HEK293 (cell line): ENCODE measurements around the gene SLC29A3.
A peak's percentile ranks its signal among the peaks of the same experiment; 100 is the strongest.
"Not testable (repeated sequence)": the region's sequence is repeated elsewhere in the genome, so short reads cannot be mapped to it uniquely, and the experiment has no call there.

Experiments used
- CTCF ChIA-PET: fragments of 350-600 bp; formaldehyde crosslinking; extraction: SDS; loops from one replicate; lab custom pipeline; 2021; ENCODE audit warnings: antibody characterized with exemption; lab: Yijun Ruan, JAX
- POLR2A ChIA-PET: fragments of 300-600 bp; formaldehyde crosslinking; extraction: SDS; loops from one replicate; lab custom pipeline; 2020; ENCODE audit warnings: antibody characterized with exemption, inconsistent platforms; lab: Yijun Ruan, JAX
- H3K27ac ChIP-seq: fragments of 200-500 bp; sonication (Bioruptor generic); 2 replicates; pipeline ENCODE4 v1.5.1; 2014; ENCODE audit warnings: low read depth, low read length, control low read depth, inconsistent platforms; ENCODE audit errors: extremely low read depth
- H3K36me3 ChIP-seq, 2 experiments: fragments of 200-500 bp in 1 of 2; sonication (Bioruptor generic) in 1 of 2; 1 replicate in 1 of 2; 2 replicates in 1 of 2; pipeline ENCODE4 v1.5.1; 2014 to 2017; ENCODE audit warnings: inconsistent platforms in 2 of 2, low read length in 2 of 2; ENCODE audit not compliant: control insufficient read depth in 2 of 2, insufficient read depth in 1 of 2
- H3K4me1 ChIP-seq: fragments of 200-500 bp; sonication (Bioruptor generic); 2 replicates; pipeline ENCODE4 v1.5.1; 2014; ENCODE audit warnings: mild to moderate bottlenecking, low read length, inconsistent platforms; ENCODE audit not compliant: control insufficient read depth, insufficient read depth
- H3K4me3 ChIP-seq: 2 replicates; pipeline ENCODE4 v1.5.1; 2011; ENCODE audit warnings: low read depth, mild to moderate bottlenecking, control low read depth, low read length, moderate library complexity
- H3K9me3 ChIP-seq: fragments of 200-500 bp; sonication (Bioruptor generic); 2 replicates; pipeline ENCODE4 v1.5.1; 2014; ENCODE audit warnings: low read depth, low read length, inconsistent platforms; ENCODE audit not compliant: control insufficient read depth, insufficient read depth
- CTCF ChIP-seq: fragments of 450-650 bp; formaldehyde crosslinking; IDR thresholded peaks from 2 replicates; pipeline ENCODE4 v1.5.1; 2016; ENCODE audit warnings: missing biosample characterization, missing genetic modification characterization
- PRDM1 ChIP-seq: fragments of 450-650 bp; formaldehyde crosslinking; IDR thresholded peaks from 2 replicates; pipeline ENCODE4; 2016; ENCODE audit warnings: missing biosample characterization, missing genetic modification characterization
- ZBTB48 ChIP-seq: fragments of 450-650 bp; formaldehyde crosslinking; IDR thresholded peaks from 2 replicates; pipeline ENCODE4 v1.5.1; 2016; ENCODE audit warnings: missing biosample characterization, missing genetic modification characterization
- ZFP3 ChIP-seq: fragments of 450-650 bp; formaldehyde crosslinking; IDR thresholded peaks from 2 replicates; pipeline ENCODE4 v1.5.1; 2016; ENCODE audit warnings: low read depth, missing biosample characterization, missing genetic modification characterization
- ZIC2 ChIP-seq: fragments of 450-650 bp; formaldehyde crosslinking; IDR thresholded peaks from 2 replicates; pipeline ENCODE4 v1.5.1; 2016; ENCODE audit warnings: missing biosample characterization, missing genetic modification characterization
- ZNF169 ChIP-seq: fragments of 450-650 bp; formaldehyde crosslinking; IDR thresholded peaks from 2 replicates; pipeline ENCODE4 v1.5.1; 2016; ENCODE audit warnings: missing biosample characterization, missing genetic modification characterization
- ZNF2 ChIP-seq: fragments of 450-650 bp; formaldehyde crosslinking; IDR thresholded peaks from 2 replicates; pipeline ENCODE4 v1.5.1; 2016; ENCODE audit warnings: missing biosample characterization, missing genetic modification characterization
- ZNF223 ChIP-seq: fragments of 450-650 bp; formaldehyde crosslinking; IDR thresholded peaks from 2 replicates; pipeline ENCODE4 v1.5.1; 2016; ENCODE audit warnings: missing biosample characterization, missing genetic modification characterization
- ZNF394 ChIP-seq: fragments of 450-650 bp; formaldehyde crosslinking; IDR thresholded peaks from 2 replicates; pipeline ENCODE4 v1.5.1; 2016; ENCODE audit warnings: missing biosample characterization, missing genetic modification characterization, mild to moderate bottlenecking, moderate library complexity, borderline replicate concordance
- ZNF473 ChIP-seq: fragments of 450-650 bp; formaldehyde crosslinking; IDR thresholded peaks from 2 replicates; pipeline ENCODE4 v1.5.1; 2017; ENCODE audit warnings: missing biosample characterization, missing genetic modification characterization
- ZNF561 ChIP-seq: fragments of 450-650 bp; IDR thresholded peaks from 2 replicates; pipeline ENCODE4 v1.5.1; 2018; ENCODE audit warnings: missing biosample characterization, missing genetic modification characterization, borderline replicate concordance
- ZNF658 ChIP-seq: fragments of 450-650 bp; formaldehyde crosslinking; IDR thresholded peaks from 2 replicates; pipeline ENCODE4; 2016; ENCODE audit warnings: missing biosample characterization, missing genetic modification characterization
- ZNF664 ChIP-seq: fragments of 450-650 bp; formaldehyde crosslinking; IDR thresholded peaks from 2 replicates; pipeline ENCODE4 v1.5.1; 2016; ENCODE audit warnings: missing biosample characterization, missing genetic modification characterization
- ZNF768 ChIP-seq: fragments of 450-650 bp; formaldehyde crosslinking; IDR thresholded peaks from 2 replicates; pipeline ENCODE4 v1.5.1; 2018; ENCODE audit warnings: missing biosample characterization, mild to moderate bottlenecking, missing genetic modification characterization
- TF ChIP-seq, protein P1 (sequence below): fragments of 450-650 bp; formaldehyde crosslinking; IDR thresholded peaks from 2 replicates; pipeline ENCODE4 v1.5.1; 2016; ENCODE audit warnings: missing biosample characterization, missing genetic modification characterization, borderline replicate concordance
- TF ChIP-seq, protein P2 (sequence below): fragments of 450-650 bp; formaldehyde crosslinking; IDR thresholded peaks from 2 replicates; pipeline ENCODE4 v1.5.1; 2016; ENCODE audit warnings: missing biosample characterization, missing genetic modification characterization, borderline replicate concordance
- TF ChIP-seq, protein P3 (sequence below): fragments of 450-650 bp; formaldehyde crosslinking; IDR thresholded peaks from 2 replicates; pipeline ENCODE4 v1.5.1; 2016; ENCODE audit warnings: missing biosample characterization, missing genetic modification characterization

SLC29A3 gene

DNA sequence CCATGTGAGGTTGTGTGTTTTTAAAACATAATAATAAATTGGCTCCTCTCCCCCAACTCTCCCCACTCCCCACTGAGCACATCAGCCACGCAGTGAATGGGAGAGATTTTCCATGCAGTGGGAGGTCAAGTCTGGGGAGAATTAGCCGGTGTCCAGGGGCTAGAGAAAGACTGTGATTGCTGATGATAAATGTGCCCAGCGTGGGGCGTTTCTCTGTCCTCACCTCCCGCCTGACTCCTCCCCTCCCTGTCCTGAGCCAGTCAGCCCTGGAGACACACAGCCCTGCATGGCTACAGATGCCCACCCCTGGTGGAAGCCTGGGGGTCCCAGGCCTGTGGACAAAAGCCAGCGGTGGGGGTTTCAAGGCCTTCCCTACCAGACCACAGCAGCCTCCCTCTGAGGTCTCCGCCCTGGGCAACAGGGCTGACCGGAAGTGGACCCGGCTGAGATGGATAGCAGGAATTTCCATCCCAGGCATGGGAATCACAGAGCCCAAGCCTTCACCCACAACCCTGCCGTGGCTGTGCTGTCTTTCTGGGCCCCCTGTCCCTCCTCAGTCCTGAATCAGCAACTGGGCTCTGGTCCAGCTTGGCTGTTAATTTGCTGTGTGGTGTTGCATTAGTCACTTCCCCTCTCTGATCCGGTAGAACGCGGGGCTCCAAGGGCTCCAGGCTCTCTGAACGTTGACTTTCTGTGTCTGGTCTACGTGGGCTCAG lies 46.8 kb upstream of the SLC29A3 start:
- Histone ChIP-seq H3K4me3 (no peak overlapping the region), H3K27ac (no peak overlapping the region)
- POLR2A ChIA-PET = no interaction called here
- CTCF ChIA-PET = interaction anchor here (0.8 to 2.2 kb wide), 2 partner anchors 13 to 56 kb away, joined by 3 to 15 read pairs; no protein-coding TSS in a partner anchor
- TF ChIP-seq ZIC2 (tag by site-specific recombination) (peak; percentile 81), ZNF664 (tag by site-specific recombination) (no peak), ZNF768 (tag by site-specific recombination) (peak; percentile 64; the same call in 1 of the 2 replicates), ZNF658 (tag by site-specific recombination) (no peak), ZFP3 (tag by site-specific recombination) (no peak), CTCF (tag by site-specific recombination) (no peak)
- TF ChIP-seq, protein P1, sequence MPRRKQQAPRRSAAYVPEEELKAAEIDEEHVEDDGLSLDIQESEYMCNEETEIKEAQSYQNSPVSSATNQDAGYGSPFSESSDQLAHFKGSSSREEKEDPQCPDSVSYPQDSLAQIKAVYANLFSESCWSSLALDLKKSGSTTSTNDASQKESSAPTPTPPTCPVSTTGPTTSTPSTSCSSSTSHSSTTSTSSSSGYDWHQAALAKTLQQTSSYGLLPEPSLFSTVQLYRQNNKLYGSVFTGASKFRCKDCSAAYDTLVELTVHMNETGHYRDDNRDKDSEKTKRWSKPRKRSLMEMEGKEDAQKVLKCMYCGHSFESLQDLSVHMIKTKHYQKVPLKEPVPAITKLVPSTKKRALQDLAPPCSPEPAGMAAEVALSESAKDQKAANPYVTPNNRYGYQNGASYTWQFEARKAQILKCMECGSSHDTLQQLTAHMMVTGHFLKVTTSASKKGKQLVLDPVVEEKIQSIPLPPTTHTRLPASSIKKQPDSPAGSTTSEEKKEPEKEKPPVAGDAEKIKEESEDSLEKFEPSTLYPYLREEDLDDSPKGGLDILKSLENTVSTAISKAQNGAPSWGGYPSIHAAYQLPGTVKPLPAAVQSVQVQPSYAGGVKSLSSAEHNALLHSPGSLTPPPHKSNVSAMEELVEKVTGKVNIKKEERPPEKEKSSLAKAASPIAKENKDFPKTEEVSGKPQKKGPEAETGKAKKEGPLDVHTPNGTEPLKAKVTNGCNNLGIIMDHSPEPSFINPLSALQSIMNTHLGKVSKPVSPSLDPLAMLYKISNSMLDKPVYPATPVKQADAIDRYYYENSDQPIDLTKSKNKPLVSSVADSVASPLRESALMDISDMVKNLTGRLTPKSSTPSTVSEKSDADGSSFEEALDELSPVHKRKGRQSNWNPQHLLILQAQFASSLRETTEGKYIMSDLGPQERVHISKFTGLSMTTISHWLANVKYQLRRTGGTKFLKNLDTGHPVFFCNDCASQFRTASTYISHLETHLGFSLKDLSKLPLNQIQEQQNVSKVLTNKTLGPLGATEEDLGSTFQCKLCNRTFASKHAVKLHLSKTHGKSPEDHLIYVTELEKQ (tag by site-specific recombination) = no peak
- TF ChIP-seq, all 188 proteins: peak for 2
- H3K9me3 ChIP-seq = no peaks in the 10 kb centered on the region
- H3K4me1 ChIP-seq = no peaks in the 10 kb centered on the region
- peaks cover 0 to 6% of the 10 kb centered on the region in 2 experiments; a peak in 1 of 3 replicates for H3K36me3 ChIP-seq

- H3K4me3 ChIP-seq, POLR2A ChIA-PET, H3K36me3 ChIP-seq, H3K4me1 ChIP-seq, H3K27ac ChIP-seq, H3K9me3 ChIP-seq: not testable (repeated sequence)
- CTCF ChIA-PET = interaction anchor here (0.8 to 1.5 kb wide), 2 partner anchors 12 to 57 kb away, joined by 3 to 6 read pairs; no protein-coding TSS in a partner anchor
These were observed 46.1 kb upstream of the SLC29A3 start for GRCh38 chr10:71272974-71273373.

DNA sequence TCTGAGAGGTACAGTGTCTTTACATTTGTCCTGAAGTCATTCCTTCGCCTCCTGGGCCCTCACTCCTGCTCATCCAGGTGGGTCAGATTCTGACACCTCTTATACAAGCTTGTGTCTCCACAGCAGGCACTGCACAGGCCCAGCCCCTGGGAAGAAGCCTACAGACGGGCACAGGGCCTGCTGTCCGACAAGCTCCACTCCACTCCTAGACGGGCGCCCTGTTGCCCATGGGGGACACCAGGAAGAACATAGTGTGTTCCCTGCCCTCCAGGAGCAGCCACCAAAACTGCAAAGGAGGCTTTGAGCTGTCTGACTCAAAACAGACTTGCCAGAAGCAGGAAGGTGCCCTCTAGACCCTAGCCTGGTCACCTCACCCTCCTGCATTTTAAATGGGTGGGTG lies 45.6 kb upstream of the SLC29A3 start:
- H3K36me3 ChIP-seq = peaks cover 0 to 6% of the 10 kb centered on the region in 2 experiments; a peak in 1 of 3 replicates
- H3K4me3 ChIP-seq = no peak overlapping the region
- H3K4me1 ChIP-seq = no peaks in the 10 kb centered on the region
- no peak overlapping the region for H3K27ac ChIP-seq
- ChIA-PET CTCF (interaction anchor here (1.5 kb wide), 1 partner anchor 11 kb away, joined by 6 read pairs; no protein-coding TSS in a partner anchor), POLR2A (no interaction called here)
- no peaks in the 10 kb centered on the region for H3K9me3 ChIP-seq
- TF ChIP-seq, protein P2, sequence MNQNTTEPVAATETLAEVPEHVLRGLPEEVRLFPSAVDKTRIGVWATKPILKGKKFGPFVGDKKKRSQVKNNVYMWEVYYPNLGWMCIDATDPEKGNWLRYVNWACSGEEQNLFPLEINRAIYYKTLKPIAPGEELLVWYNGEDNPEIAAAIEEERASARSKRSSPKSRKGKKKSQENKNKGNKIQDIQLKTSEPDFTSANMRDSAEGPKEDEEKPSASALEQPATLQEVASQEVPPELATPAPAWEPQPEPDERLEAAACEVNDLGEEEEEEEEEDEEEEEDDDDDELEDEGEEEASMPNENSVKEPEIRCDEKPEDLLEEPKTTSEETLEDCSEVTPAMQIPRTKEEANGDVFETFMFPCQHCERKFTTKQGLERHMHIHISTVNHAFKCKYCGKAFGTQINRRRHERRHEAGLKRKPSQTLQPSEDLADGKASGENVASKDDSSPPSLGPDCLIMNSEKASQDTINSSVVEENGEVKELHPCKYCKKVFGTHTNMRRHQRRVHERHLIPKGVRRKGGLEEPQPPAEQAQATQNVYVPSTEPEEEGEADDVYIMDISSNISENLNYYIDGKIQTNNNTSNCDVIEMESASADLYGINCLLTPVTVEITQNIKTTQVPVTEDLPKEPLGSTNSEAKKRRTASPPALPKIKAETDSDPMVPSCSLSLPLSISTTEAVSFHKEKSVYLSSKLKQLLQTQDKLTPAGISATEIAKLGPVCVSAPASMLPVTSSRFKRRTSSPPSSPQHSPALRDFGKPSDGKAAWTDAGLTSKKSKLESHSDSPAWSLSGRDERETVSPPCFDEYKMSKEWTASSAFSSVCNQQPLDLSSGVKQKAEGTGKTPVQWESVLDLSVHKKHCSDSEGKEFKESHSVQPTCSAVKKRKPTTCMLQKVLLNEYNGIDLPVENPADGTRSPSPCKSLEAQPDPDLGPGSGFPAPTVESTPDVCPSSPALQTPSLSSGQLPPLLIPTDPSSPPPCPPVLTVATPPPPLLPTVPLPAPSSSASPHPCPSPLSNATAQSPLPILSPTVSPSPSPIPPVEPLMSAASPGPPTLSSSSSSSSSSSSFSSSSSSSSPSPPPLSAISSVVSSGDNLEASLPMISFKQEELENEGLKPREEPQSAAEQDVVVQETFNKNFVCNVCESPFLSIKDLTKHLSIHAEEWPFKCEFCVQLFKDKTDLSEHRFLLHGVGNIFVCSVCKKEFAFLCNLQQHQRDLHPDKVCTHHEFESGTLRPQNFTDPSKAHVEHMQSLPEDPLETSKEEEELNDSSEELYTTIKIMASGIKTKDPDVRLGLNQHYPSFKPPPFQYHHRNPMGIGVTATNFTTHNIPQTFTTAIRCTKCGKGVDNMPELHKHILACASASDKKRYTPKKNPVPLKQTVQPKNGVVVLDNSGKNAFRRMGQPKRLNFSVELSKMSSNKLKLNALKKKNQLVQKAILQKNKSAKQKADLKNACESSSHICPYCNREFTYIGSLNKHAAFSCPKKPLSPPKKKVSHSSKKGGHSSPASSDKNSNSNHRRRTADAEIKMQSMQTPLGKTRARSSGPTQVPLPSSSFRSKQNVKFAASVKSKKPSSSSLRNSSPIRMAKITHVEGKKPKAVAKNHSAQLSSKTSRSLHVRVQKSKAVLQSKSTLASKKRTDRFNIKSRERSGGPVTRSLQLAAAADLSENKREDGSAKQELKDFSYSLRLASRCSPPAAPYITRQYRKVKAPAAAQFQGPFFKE = no peak
- no peak for TF ChIP-seq ZNF561 (tag by site-specific recombination)
- TF ChIP-seq PRDM1 (tag by site-specific recombination) = no peak
- TF ChIP-seq ZNF169 (tag by site-specific recombination) = no peak
- no peak for TF ChIP-seq ZBTB48 (tag by site-specific recombination)
- no peak for TF ChIP-seq ZNF2 (tag by site-specific recombination)
- TF ChIP-seq, protein P3, sequence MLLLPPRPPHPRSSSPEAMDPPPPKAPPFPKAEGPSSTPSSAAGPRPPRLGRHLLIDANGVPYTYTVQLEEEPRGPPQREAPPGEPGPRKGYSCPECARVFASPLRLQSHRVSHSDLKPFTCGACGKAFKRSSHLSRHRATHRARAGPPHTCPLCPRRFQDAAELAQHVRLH (tag by site-specific recombination) = no peak
- no peak for TF ChIP-seq ZNF394
- TF ChIP-seq ZNF473 (tag by site-specific recombination) = no peak
- TF ChIP-seq ZNF223 (tag by site-specific recombination) = no peak
